ENCODE results near the gene KCNJ1.

The KCNJ1 gene

DNA sequence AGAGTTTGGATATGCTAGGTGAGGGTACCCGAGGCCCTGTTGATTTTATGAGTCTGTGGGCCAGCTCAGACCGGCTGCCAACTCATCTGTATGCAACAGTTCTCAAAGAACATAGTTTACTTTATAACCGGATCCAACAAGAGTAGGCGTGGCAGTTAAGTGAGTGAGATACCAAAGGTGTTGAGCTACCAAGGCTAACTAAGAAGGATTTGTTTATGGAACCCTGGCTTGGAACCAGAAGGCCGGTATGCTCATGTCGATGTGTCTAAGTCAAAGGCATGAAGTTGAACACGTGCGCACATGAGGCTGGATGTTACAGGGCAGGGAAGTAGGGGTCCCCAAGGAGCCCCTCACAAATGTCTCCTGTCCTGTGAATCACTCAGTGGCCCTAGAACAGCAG, at the start of gene KCNJ1:
KCNJ1 (minus strand) TSS at position 20 of the 400 bp plus-strand sequence. CDS start 27,053 bp downstream, outside the sequence.
- DNase-seq (ENCODE audit: low spot score): no peak

DNA sequence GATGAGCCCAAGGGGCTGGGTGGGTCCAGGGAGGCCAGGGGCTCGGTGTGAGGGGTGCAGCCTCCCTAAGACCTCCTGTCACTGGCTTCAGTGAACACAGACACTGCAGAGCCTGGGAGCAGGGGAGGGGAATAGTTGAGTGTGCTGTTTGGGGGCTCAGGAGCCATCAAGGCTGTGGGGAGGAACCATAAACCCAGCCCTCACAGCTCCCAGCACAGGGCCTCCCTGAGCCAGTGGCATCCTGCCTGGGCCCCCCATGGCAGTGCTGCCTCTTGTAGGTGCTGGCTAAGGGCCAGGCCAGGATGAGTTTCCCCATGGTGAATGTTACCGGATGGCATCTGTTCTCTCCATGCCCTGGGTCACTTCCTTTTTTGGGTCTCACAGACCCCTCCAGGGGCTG, 49.6 kb upstream of the KCNJ1 start:
- DNase-seq (ENCODE audit: low spot score): no peak

GRCh38 chr11:128916037-128916572, 49.0 kb upstream of the KCNJ1 start:
- DNase-seq (ENCODE audit: low spot score): no peak

GRCh38 chr11:128915149-128915521, 48.0 kb upstream of the KCNJ1 start:
- no peak for DNase-seq (ENCODE audit: low spot score)

- DNase-seq (ENCODE audit: low spot score): no peak
Observed at GRCh38 chr11:128914216-128915148, 47.4 kb upstream of the KCNJ1 start.

DNA sequence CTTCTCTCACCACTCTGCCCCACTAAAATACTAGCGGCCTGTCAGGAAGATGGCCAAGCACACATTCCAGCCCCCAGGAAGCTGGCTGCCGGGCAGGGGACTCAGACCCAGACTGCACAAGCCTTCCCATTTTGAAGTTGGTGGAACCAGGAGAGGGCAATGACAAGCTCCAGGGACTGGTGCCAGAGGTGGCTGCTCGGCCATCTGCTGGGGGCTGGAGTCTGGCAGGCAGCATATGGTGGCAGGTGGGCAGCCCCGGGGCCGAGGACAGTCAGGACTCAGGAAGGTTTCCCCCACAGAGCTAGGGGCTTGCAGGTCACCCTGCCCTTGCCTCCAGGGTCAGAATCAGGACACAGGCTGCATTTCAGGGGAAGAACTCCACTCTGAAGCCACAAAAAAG, 46.7 kb upstream of the KCNJ1 start:
- DNase-seq (ENCODE audit: low spot score): no peak

- no peak for DNase-seq (ENCODE audit: low spot score)
Observed at GRCh38 chr11:128911701-128912100, 44.6 kb upstream of the KCNJ1 start.

DNA sequence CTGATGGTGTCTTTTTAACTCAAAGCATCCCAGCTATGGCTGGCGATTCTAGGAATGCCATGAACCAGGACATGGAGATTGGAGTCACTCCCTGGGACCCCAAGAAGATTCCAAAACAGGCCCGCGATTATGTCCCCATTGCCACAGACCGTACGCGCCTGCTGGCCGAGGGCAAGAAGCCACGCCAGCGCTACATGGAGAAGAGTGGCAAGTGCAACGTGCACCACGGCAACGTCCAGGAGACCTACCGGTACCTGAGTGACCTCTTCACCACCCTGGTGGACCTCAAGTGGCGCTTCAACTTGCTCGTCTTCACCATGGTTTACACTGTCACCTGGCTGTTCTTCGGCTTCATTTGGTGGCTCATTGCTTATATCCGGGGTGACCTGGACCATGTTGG, 44.1 kb upstream of the KCNJ1 start:
- no peak for DNase-seq (ENCODE audit: low spot score)

- no peak for DNase-seq (ENCODE audit: low spot score)
Observed at GRCh38 chr11:128910576-128910975, 43.5 kb upstream of the KCNJ1 start.

GRCh38 chr11:128909438-128910125, 42.5 kb upstream of the KCNJ1 start:
- no peak for DNase-seq (ENCODE audit: low spot score)

GRCh38 chr11:128908391-128909246, 41.5 kb upstream of the KCNJ1 start:
- peak; percentile 75 for DNase-seq (ENCODE audit: low spot score)

GRCh38 chr11:128907585-128907984, 40.5 kb upstream of the KCNJ1 start:
- DNase-seq (ENCODE audit: low spot score): no peak

- DNase-seq (ENCODE audit: low spot score): no peak
Observed at GRCh38 chr11:128906185-128907050, 39.3 kb upstream of the KCNJ1 start.

GRCh38 chr11:128905345-128906184, 38.5 kb upstream of the KCNJ1 start:
- DNase-seq (ENCODE audit: low spot score): peak; percentile 79

DNA sequence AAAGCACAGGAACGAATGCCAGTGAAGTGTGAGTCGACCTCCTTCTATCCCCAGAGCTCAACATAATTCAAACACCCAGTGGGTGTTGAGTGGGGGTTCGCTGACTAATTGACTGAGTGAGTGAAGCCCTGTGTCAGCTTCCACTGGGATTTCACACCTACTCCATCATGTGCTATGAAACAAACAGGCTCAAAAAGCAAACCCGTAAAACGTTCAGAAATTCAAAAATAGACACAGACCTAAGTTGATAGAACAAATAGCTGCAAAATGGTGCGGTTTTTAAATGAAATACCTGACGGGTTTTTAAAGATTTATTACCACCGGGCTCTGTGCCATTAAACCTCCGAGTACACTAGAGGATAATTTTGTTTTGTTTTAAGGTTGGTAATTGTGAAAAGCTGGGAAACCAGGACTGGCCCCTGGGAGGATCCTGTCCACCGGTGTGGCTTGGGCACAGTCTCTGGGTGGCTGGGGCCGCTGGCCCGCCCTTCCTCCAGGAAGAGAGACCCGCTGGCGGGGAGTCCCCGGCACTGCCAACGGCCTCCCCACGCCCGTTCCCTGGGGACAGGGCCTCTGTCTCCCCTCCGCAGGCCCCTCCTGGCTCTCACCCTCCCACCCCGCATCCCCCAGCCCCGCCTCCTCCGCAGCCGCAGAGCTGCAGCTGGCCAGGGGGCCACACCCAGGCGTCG, 37.7 kb upstream of the KCNJ1 start:
- DNase-seq (ENCODE audit: low spot score): peak; percentile 46

GRCh38 chr11:128904303-128904655, 37.2 kb upstream of the KCNJ1 start:
- DNase-seq (ENCODE audit: low spot score): no peak

DNA sequence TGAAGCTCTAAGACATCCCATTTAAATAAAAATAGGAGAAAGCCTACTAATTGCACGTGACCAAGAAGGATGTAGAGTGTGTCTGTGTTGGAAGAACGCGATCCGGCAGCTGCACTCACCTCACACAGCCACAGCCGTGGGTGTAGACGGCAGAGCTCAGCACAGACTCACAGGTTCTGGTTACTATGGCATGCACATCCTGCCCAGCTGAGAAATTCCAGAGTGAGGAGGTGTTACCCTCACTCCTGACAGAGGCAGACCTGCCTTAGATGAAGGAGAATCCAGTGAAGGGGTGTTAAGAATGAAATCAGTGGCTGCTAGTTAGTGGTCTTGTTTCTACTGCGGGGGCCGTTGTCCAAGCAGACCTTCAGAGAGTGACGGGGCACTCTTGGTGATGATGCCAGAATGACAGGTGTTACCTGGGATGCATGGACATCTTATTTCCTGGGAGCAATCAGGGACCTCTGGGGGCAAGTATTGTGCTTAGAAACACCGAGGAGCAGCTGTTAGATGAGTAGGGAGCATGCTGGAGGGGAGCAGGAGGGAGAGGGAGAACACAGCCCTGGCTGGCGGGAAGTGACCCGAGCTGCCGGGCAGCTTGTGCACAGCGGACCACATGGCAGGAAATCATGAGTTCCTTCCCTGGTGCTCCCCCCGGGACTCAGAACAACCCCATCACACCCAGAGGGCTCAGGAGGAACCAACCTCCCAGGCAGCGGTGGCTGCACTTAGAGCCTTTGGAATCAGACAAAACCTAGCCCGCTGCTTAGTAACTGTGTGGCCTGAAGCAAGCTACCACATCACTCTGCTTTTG, 36.4 kb upstream of the KCNJ1 start:
- DNase-seq (ENCODE audit: low spot score): peak; percentile 79

- no peak for DNase-seq (ENCODE audit: low spot score)
Observed at GRCh38 chr11:128902515-128903066, 35.5 kb upstream of the KCNJ1 start.

Measured in SW480 (cell line).